Stomach (tissue), 4 donors: Measurements from ENCODE around the gene MLXIPL.

Source experiments
- CTCF ChIP-seq, 7 experiments: fragments of 450-650 bp in 4 of 7; fragments of 200-600 bp in 3 of 7; sonication (generic) in 3 of 7; IDR thresholded peaks; one replicate each; pipeline ENCODE4 v1.5.1; 2016 to 2019; ENCODE audit warnings: antibody characterized with exemption in 7 of 7, control low read depth in 2 of 7, mild to moderate bottlenecking in 1 of 7
- EP300 ChIP-seq: sonication (generic); formaldehyde crosslinking; IDR thresholded peaks from one replicate; pipeline ENCODE4 v1.6.1; 2017; ENCODE audit warnings: antibody characterized with exemption
- POLR2A ChIP-seq, 4 donors: fragments of 450-650 bp; IDR thresholded peaks; one replicate each; pipeline ENCODE4 v1.6.1; 2016; ENCODE audit warnings: antibody characterized with exemption in 4 of 4, control low read depth in 2 of 4, mild to moderate bottlenecking in 1 of 4, moderate library complexity in 1 of 4
- POLR2AphosphoS5 ChIP-seq, 3 donors: sonication (generic); formaldehyde crosslinking; IDR thresholded peaks; one replicate each; pipeline ENCODE4 v1.6.1; 2016; ENCODE audit warnings: antibody characterized with exemption in 3 of 3

GRCh38 chr7:73668103-73668885 lies 44.0 kb upstream of the MLXIPL start:
- TF ChIP-seq CTCF (IDR thresholded peaks at IDR 0.05) (no peak), POLR2AphosphoS5 (IDR thresholded peaks at IDR 0.05) (no peak), EP300 (no peak), POLR2A (IDR thresholded peaks at IDR 0.05) (no peak)
